ENCODE data around the gene SENP7. TPM values are rescaled to one million over a fixed set of nuclear protein-coding genes. Genes with fewer than 3 reads are reported as not detected.

The SENP7 gene
- polyA plus RNA-seq, 1 of the 3 experiments (the other 2 are of a cell fraction) = 2.7 TPM

DNA sequence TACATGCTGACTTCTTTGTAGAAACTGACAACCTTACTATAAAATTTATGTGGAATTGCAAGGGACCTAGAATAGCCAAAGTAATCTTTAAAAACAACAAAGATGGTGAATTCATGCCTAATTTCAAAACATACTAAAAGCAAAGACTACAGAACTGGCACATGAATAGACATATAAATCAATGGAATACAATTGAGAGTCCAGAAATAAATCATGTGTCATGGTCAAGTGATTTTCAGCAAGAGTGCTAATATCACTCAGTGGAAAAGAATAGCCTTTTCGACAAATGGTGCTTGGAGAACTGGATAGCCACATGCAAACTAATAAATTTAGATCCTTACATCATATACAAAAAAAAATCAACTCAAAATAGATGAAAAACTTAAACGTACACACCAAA, 201.3 kb downstream of the SENP7 start:
- Histone ChIP-seq H3K79me2 (ENCODE audit: insufficient read depth) (no peaks in the 10 kb centered on the region), H3K9me3 (0 out of 2 replicates have a peak, but pooled peaks cover 5% of the 10 kb centered on the region), H3K4me2 (no peak overlapping the region), H3K9me2 (no peaks in the 10 kb centered on the region), H4K20me1 (ENCODE audit: insufficient read depth) (no peaks in the 10 kb centered on the region), H3F3A (replicated peaks; ENCODE audit: insufficient read depth) (no peaks in the 10 kb centered on the region), H3K27ac (ENCODE audit: low read depth in 2 of 2, low read length in 1 of 2) (no peak overlapping the region), H2AFZ (ENCODE audit: low read depth) (no peak overlapping the region), H3K9ac (no peak overlapping the region), H3K36me3 (replicated peaks in 1 of 2; ENCODE audit: control insufficient read depth in 1 of 2, insufficient read depth in 2 of 2, low read length in 1 of 2) (no peaks in the 10 kb centered on the region), H3K4me3 (ENCODE audit: low read depth in 2 of 2, low read length in 1 of 2) (no peak overlapping the region), H3K4me1 (ENCODE audit: control insufficient read depth in 1 of 2, insufficient read depth in 2 of 2, low read depth in 1 of 2, low read length in 1 of 2) (no peaks in the 10 kb centered on the region; a peak in 1 of 4 replicates), H3K27me3 (ENCODE audit: insufficient read depth) (no peaks in the 10 kb centered on the region)
- ChIA-PET POLR2A (no interaction called here), CTCF (no interaction called here)
- no peak for DNase-seq
- TF ChIP-seq GATA2 (CRISPR knock-in tag; IDR thresholded peaks at IDR 0.05) = no peak
- no peak for TF ChIP-seq YY1 (IDR thresholded peaks at IDR 0.05; ENCODE audit: low read depth)
- TF ChIP-seq JUND (IDR thresholded peaks at IDR 0.05) = no peak
- TF ChIP-seq NRF1 (IDR thresholded peaks at IDR 0.05; ENCODE audit: low read depth, low read length) = no peak
- no peak for TF ChIP-seq MXI1 (IDR thresholded peaks at IDR 0.05; ENCODE audit: low read depth, low read length)
- TF ChIP-seq FOXJ3 (CRISPR knock-in tag; IDR thresholded peaks at IDR 0.05) = no peak
- TF ChIP-seq FOSL2 (IDR thresholded peaks at IDR 0.05; ENCODE audit: borderline replicate concordance, low read depth) = no peak
- TF ChIP-seq MEF2A (IDR thresholded peaks at IDR 0.05; ENCODE audit: borderline replicate concordance, low read depth) = no peak
- TF ChIP-seq RAD21 (IDR thresholded peaks at IDR 0.05; ENCODE audit: low read length) = no peak
- no peak for TF ChIP-seq SMC3 (IDR thresholded peaks at IDR 0.05; ENCODE audit: low read depth, low read length)
- TF ChIP-seq TAF1 (IDR thresholded peaks at IDR 0.05; ENCODE audit: borderline replicate concordance, low read depth, low read length) = no peak
- no peak for TF ChIP-seq TCF12 (IDR thresholded peaks at IDR 0.05)
- TF ChIP-seq, protein P1, sequence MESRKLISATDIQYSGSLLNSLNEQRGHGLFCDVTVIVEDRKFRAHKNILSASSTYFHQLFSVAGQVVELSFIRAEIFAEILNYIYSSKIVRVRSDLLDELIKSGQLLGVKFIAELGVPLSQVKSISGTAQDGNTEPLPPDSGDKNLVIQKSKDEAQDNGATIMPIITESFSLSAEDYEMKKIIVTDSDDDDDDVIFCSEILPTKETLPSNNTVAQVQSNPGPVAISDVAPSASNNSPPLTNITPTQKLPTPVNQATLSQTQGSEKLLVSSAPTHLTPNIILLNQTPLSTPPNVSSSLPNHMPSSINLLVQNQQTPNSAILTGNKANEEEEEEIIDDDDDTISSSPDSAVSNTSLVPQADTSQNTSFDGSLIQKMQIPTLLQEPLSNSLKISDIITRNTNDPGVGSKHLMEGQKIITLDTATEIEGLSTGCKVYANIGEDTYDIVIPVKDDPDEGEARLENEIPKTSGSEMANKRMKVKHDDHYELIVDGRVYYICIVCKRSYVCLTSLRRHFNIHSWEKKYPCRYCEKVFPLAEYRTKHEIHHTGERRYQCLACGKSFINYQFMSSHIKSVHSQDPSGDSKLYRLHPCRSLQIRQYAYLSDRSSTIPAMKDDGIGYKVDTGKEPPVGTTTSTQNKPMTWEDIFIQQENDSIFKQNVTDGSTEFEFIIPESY (IDR thresholded peaks at IDR 0.05; ENCODE audit: borderline replicate concordance, low read depth) = no peak
- TF ChIP-seq POLR2AphosphoS5 (IDR thresholded peaks at IDR 0.05; ENCODE audit: low read depth, low read length) = no peak
- TF ChIP-seq, protein P2, sequence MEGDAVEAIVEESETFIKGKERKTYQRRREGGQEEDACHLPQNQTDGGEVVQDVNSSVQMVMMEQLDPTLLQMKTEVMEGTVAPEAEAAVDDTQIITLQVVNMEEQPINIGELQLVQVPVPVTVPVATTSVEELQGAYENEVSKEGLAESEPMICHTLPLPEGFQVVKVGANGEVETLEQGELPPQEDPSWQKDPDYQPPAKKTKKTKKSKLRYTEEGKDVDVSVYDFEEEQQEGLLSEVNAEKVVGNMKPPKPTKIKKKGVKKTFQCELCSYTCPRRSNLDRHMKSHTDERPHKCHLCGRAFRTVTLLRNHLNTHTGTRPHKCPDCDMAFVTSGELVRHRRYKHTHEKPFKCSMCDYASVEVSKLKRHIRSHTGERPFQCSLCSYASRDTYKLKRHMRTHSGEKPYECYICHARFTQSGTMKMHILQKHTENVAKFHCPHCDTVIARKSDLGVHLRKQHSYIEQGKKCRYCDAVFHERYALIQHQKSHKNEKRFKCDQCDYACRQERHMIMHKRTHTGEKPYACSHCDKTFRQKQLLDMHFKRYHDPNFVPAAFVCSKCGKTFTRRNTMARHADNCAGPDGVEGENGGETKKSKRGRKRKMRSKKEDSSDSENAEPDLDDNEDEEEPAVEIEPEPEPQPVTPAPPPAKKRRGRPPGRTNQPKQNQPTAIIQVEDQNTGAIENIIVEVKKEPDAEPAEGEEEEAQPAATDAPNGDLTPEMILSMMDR (IDR thresholded peaks at IDR 0.05) = no peak
- no peak for TF ChIP-seq RFX5 (IDR thresholded peaks at IDR 0.05; ENCODE audit: low read length)
- TF ChIP-seq GABPA (IDR thresholded peaks at IDR 0.05; ENCODE audit: low read depth) = no peak
- no peak for TF ChIP-seq TEAD4 (IDR thresholded peaks at IDR 0.05; ENCODE audit: borderline replicate concordance, insufficient read depth)
- TF ChIP-seq EP300 (IDR thresholded peaks at IDR 0.05; ENCODE audit: borderline replicate concordance in 1 of 2, low read depth in 1 of 2, low read length in 1 of 2) = no peak
- WGBS (ENCODE audit: low lambda C conversion rate) = 77% methylated on average over 2 of the region's 2 CpGs

Data from SK-N-SH (cell line).